CD4-positive, alpha-beta memory T cell (primary cell): ENCODE measurements around the gene WARS2. TPM values are rescaled to one million over a fixed set of nuclear protein-coding genes. Genes with fewer than 3 reads are reported as not detected.

Source experiments
- CTCF ChIA-PET: fragments of 350-600 bp; sonication (Branson Sonifier 250); formaldehyde crosslinking; loops from one replicate; lab custom pipeline; 2021; ENCODE audit warnings: inconsistent platforms; ENCODE audit not compliant: partially characterized antibody; lab: Charles Lee
- POLR2A ChIA-PET: fragments of 350-600 bp; sonication (Branson Sonifier 250); formaldehyde crosslinking; loops from one replicate; lab custom pipeline; 2021; ENCODE audit not compliant: partially characterized antibody; lab: Charles Lee
- DNase-seq, 5 donors: peaks; one replicate each; pipeline versions ENCODE4 v3.0.0 to v3.0.0-alpha.2; 2020 to 2022; ENCODE audit warnings: mixed read lengths in 1 of 5
- H3K27ac ChIP-seq: one replicate; pipeline ENCODE4 v1.7.0; 2013; ENCODE audit warnings: low read depth, low read length
- H3K27me3 ChIP-seq: 2 replicates; pipeline ENCODE4 v1.7.0; 2013; ENCODE audit warnings: mild to moderate bottlenecking, low read length, moderate library complexity; ENCODE audit not compliant: insufficient read depth
- H3K36me3 ChIP-seq: 2 replicates; pipeline ENCODE4 v1.7.0; 2013; ENCODE audit warnings: mild to moderate bottlenecking, low read length, moderate library complexity; ENCODE audit not compliant: insufficient read depth
- H3K4me1 ChIP-seq: 2 replicates; pipeline ENCODE4 v1.7.0; 2013; ENCODE audit warnings: mild to moderate bottlenecking, low read length, moderate library complexity; ENCODE audit not compliant: insufficient read depth
- H3K4me3 ChIP-seq, 2 donors: one replicate each; pipeline ENCODE4 v1.7.0; 2013; ENCODE audit warnings: low read length in 2 of 2, mild to moderate bottlenecking in 1 of 2
- H3K9me3 ChIP-seq, 2 donors: one replicate each; pipeline ENCODE4 v1.7.0; 2013; ENCODE audit warnings: low read length in 2 of 2, control low read depth in 1 of 2; ENCODE audit not compliant: control insufficient read depth in 1 of 2
- H3K27ac Mint-ChIP-seq, 7 donors: one replicate each; pipeline ENCODE4 v1.8.0; 2020 to 2021; ENCODE audit warnings: mixed read lengths in 7 of 7, mild to moderate bottlenecking in 6 of 7, inconsistent platforms in 3 of 7, moderate library complexity in 3 of 7
- H3K27me3 Mint-ChIP-seq, 2 donors: one replicate each; pipeline ENCODE4 v1.8.0; 2020 to 2021; ENCODE audit warnings: mixed read lengths in 2 of 2
- H3K36me3 Mint-ChIP-seq, 2 donors: one replicate each; pipeline ENCODE4 v1.8.0; 2020 to 2021; ENCODE audit warnings: mixed read lengths in 2 of 2, inconsistent platforms in 1 of 2, mild to moderate bottlenecking in 1 of 2
- H3K4me1 Mint-ChIP-seq, 4 donors: one replicate each; pipeline ENCODE4 v1.8.0; 2020 to 2021; ENCODE audit warnings: mixed read lengths in 4 of 4, mild to moderate bottlenecking in 1 of 4
- H3K4me3 Mint-ChIP-seq, 8 donors: one replicate each; pipeline ENCODE4 v1.8.0; 2020 to 2021; ENCODE audit warnings: mixed read lengths in 8 of 8, mild to moderate bottlenecking in 7 of 8, moderate library complexity in 6 of 8, inconsistent platforms in 3 of 8
- H3K9me3 Mint-ChIP-seq, 8 donors: one replicate each; pipeline ENCODE4 v1.8.0; 2020 to 2021; ENCODE audit warnings: mixed read lengths in 8 of 8, mild to moderate bottlenecking in 5 of 8, inconsistent platforms in 3 of 8, moderate library complexity in 1 of 8
- intact Hi-C: fragments of 100-400 bp; cut with micrococcal nuclease; formaldehyde crosslinking; loops from one replicate; pipeline ENCODE4 v1.15.1; 2023
- polyA plus RNA-seq, 2 donors: library from polyadenylated mRNA; unstranded; fragments of 300-500 nt; fragmentation: Illumina TruSeq; gene quantifications; one replicate each; pipeline ENCODE4 v1.2.3, GENCODE V29; 2021
- total RNA-seq, 2 experiments: library from RNA; stranded (reverse); gene quantifications; one replicate each; pipeline ENCODE4 v1.2.3, GENCODE V29; 2021

WARS2 gene
- total and polyA plus RNA-seq, 4 experiments from 2014 or later: 6.9 to 12.4 (median 10.4) TPM

GRCh38 chr1:119069682-119070081, 70.8 kb downstream of the WARS2 start:
- Histone ChIP-seq H3K36me3 (no peaks in the 10 kb centered on the region), H3K9me3 (no peaks in the 10 kb centered on the region), H3K4me3 (no peak overlapping the region), H3K4me1 (no peaks in the 10 kb centered on the region), H3K27me3 (no peaks in the 10 kb centered on the region), H3K27ac (no peak overlapping the region)
- ChIA-PET POLR2A (no interaction called here), CTCF (no interaction called here)
- Mint-ChIP-seq H3K4me1 (peaks cover 0 to 2% (median 0%) of the 10 kb centered on the region in 4 donors), H3K4me3 (no peak overlapping the region), H3K9me3 (peaks cover 2 to 7% (median 4%) of the 10 kb centered on the region in 8 donors), H3K27me3 (no peaks in the 10 kb centered on the region), H3K27ac (no peak overlapping the region), H3K36me3 (peaks cover 27 to 53% of the 10 kb centered on the region in 2 donors)
- DNase-seq: no peak
- intact Hi-C loops: no loop called here

- intact Hi-C loops: no loop called here
- no peaks in the 10 kb centered on the region for H3K27me3 Mint-ChIP-seq
- ChIA-PET CTCF (no interaction called here), POLR2A (no interaction called here)
- H3K27ac Mint-ChIP-seq: no peak overlapping the region
- no peak overlapping the region for H3K27ac ChIP-seq
- peaks cover 0 to 2% (median 0%) of the 10 kb centered on the region in 4 donors for H3K4me1 Mint-ChIP-seq
- no peaks in the 10 kb centered on the region for H3K4me1 ChIP-seq
- DNase-seq: no peak
- H3K4me3 ChIP-seq: no peak overlapping the region
- no peaks in the 10 kb centered on the region for H3K9me3 ChIP-seq
- peaks cover 22 to 48% of the 10 kb centered on the region in 2 donors for H3K36me3 Mint-ChIP-seq
- no peaks in the 10 kb centered on the region for H3K27me3 ChIP-seq
- no peak overlapping the region for H3K4me3 Mint-ChIP-seq
- H3K36me3 ChIP-seq: no peaks in the 10 kb centered on the region
- H3K9me3 Mint-ChIP-seq: peaks cover 2 to 7% (median 4%) of the 10 kb centered on the region in 8 donors
Measured at GRCh38 chr1:119068427-119068826, 72.0 kb downstream of the WARS2 start.

- intact Hi-C loops: no loop called here
Measured at GRCh38 chr1:119061700-119062099, 78.8 kb downstream of the WARS2 start.

GRCh38 chr1:119055568-119055967, 84.9 kb downstream of the WARS2 start:
- no peak for DNase-seq
- intact Hi-C loops: no loop called here
- peak overlapping the region in 1 of 7 donors; percentile 10 for H3K27ac Mint-ChIP-seq
- H3K9me3 Mint-ChIP-seq: peaks cover 0 to 8% (median 5%) of the 10 kb centered on the region in 8 donors
- CTCF ChIA-PET: no interaction called here
- no peaks in the 10 kb centered on the region for H3K27me3 ChIP-seq
- no peaks in the 10 kb centered on the region for H3K9me3 ChIP-seq
- no peaks in the 10 kb centered on the region for H3K36me3 ChIP-seq
- no peak overlapping the region for H3K4me3 ChIP-seq
- no peaks in the 10 kb centered on the region for H3K4me1 ChIP-seq
- no peaks in the 10 kb centered on the region for H3K27me3 Mint-ChIP-seq
- H3K4me3 Mint-ChIP-seq: peak overlapping the region in 1 of 8 donors; percentile 42
- POLR2A ChIA-PET: no interaction called here
- H3K4me1 Mint-ChIP-seq: no peaks in the 10 kb centered on the region
- H3K36me3 Mint-ChIP-seq: peaks cover 15 to 51% of the 10 kb centered on the region in 2 donors
- no peak overlapping the region for H3K27ac ChIP-seq

More at GRCh38 chr1:119061700-119062099, 78.8 kb downstream of the WARS2 start:
- POLR2A ChIA-PET: no interaction called here
- CTCF ChIA-PET: no interaction called here
- Mint-ChIP-seq H3K9me3 (peaks cover 0 to 12% (median 2%) of the 10 kb centered on the region in 8 donors), H3K27ac (no peak overlapping the region), H3K27me3 (no peaks in the 10 kb centered on the region), H3K4me1 (no peaks in the 10 kb centered on the region), H3K4me3 (no peak overlapping the region), H3K36me3 (peaks cover 32 to 40% of the 10 kb centered on the region in 2 donors)
- H3K36me3 ChIP-seq: no peaks in the 10 kb centered on the region
- no peaks in the 10 kb centered on the region for H3K4me1 ChIP-seq
- no peak overlapping the region for H3K4me3 ChIP-seq
- H3K27ac ChIP-seq: no peak overlapping the region
- H3K27me3 ChIP-seq: no peaks in the 10 kb centered on the region
- DNase-seq: no peak
- H3K9me3 ChIP-seq: no peaks in the 10 kb centered on the region

- Histone ChIP-seq H3K36me3 (no peaks in the 10 kb centered on the region), H3K9me3 (no peaks in the 10 kb centered on the region), H3K4me1 (no peaks in the 10 kb centered on the region), H3K27ac (no peak overlapping the region), H3K4me3 (no peak overlapping the region), H3K27me3 (no peaks in the 10 kb centered on the region)
- Mint-ChIP-seq H3K9me3 (peaks cover 0 to 7% (median 2%) of the 10 kb centered on the region in 8 donors), H3K36me3 (peaks cover 8 to 55% of the 10 kb centered on the region in 2 donors), H3K4me3 (no peak overlapping the region), H3K27ac (no peak overlapping the region), H3K27me3 (no peaks in the 10 kb centered on the region), H3K4me1 (no peaks in the 10 kb centered on the region)
- intact Hi-C loops: no loop called here
- no peak for DNase-seq
- CTCF ChIA-PET: no interaction called here
- POLR2A ChIA-PET: no interaction called here
Measured at GRCh38 chr1:119053917-119054316, 86.5 kb downstream of the WARS2 start.

GRCh38 chr1:119052267-119052666, 88.2 kb downstream of the WARS2 start:
- no peaks in the 10 kb centered on the region for H3K27me3 Mint-ChIP-seq
- H3K9me3 Mint-ChIP-seq: peaks cover 0 to 7% (median 2%) of the 10 kb centered on the region in 8 donors
- no peaks in the 10 kb centered on the region for H3K36me3 ChIP-seq
- no peaks in the 10 kb centered on the region for H3K4me1 Mint-ChIP-seq
- DNase-seq: no peak
- ChIA-PET POLR2A (no interaction called here), CTCF (no interaction called here)
- no peak overlapping the region for H3K27ac Mint-ChIP-seq
- no peaks in the 10 kb centered on the region for H3K4me1 ChIP-seq
- H3K36me3 Mint-ChIP-seq: peaks cover 8 to 57% of the 10 kb centered on the region in 2 donors
- H3K4me3 Mint-ChIP-seq: no peak overlapping the region
- no peaks in the 10 kb centered on the region for H3K27me3 ChIP-seq
- intact Hi-C loops: no loop called here
- H3K9me3 ChIP-seq: no peaks in the 10 kb centered on the region
- no peak overlapping the region for H3K4me3 ChIP-seq
- H3K27ac ChIP-seq: no peak overlapping the region

- H3K9me3 ChIP-seq: no peaks in the 10 kb centered on the region
- DNase-seq: no peak
- peaks cover 4% of the 10 kb centered on the region for H3K36me3 ChIP-seq
- Mint-ChIP-seq H3K27ac (no peak overlapping the region), H3K4me1 (no peaks in the 10 kb centered on the region), H3K36me3 (peaks cover 31 to 68% of the 10 kb centered on the region in 2 donors), H3K27me3 (no peaks in the 10 kb centered on the region), H3K4me3 (no peak overlapping the region), H3K9me3 (peaks cover 0 to 2% (median 0%) of the 10 kb centered on the region in 8 donors)
- no peak overlapping the region for H3K27ac ChIP-seq
- CTCF ChIA-PET: no interaction called here
- intact Hi-C loops: no loop called here
- POLR2A ChIA-PET: no interaction called here
- H3K27me3 ChIP-seq: no peaks in the 10 kb centered on the region
- no peaks in the 10 kb centered on the region for H3K4me1 ChIP-seq
- no peak overlapping the region for H3K4me3 ChIP-seq
Measured at GRCh38 chr1:119048624-119049404, 91.6 kb downstream of the WARS2 start.
